SK-N-SH treated with all-trans-retinoic acid at 6 μM for 48 hours (cell line): ENCODE measurements around the gene LHFPL6.

Experiments used
- ARNTL ChIP-seq: fragments of 450-650 bp; formaldehyde crosslinking; IDR thresholded peaks from 2 replicates; pipeline ENCODE4 v1.5.0; 2020; ENCODE audit warnings: low read depth, mild to moderate bottlenecking, moderate library complexity, borderline replicate concordance
- ISL1 ChIP-seq: fragments of 250-450 bp; sonication (Bioruptor Pico); IDR thresholded peaks from 2 replicates; pipeline ENCODE4 v2.1.2; 2022; ENCODE audit warnings: mild to moderate bottlenecking, moderate library complexity
- OSR1 ChIP-seq: fragments of 250-450 bp; sonication (Bioruptor Pico); IDR thresholded peaks from 2 replicates; pipeline ENCODE4 v1.8.0; 2022; ENCODE audit warnings: moderate library complexity, mild to moderate bottlenecking, inconsistent platforms
- ZFP3 ChIP-seq: fragments of 250-450 bp; sonication (Bioruptor Pico); IDR thresholded peaks from 2 replicates; pipeline ENCODE4 v1.5.0; 2020; ENCODE audit warnings: mild to moderate bottlenecking, moderate library complexity

DNA sequence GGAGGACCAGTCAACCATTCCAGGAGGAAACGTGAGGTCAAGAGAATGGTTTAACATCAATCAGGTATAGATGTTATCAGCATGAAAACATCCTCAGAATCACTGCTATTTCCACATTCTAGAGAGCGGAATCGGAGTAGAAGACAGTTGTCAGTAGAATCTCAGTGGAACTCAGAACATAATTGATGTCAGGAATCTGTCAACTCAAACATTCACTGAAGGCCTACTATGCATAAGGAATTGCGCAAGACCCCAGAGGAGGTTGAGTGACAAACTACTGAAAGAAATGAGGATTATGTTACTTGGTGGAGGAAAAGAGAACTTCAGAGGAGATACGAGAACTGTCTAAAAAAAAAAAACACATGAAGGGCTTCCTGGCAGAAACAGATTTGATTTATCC, 97.8 kb downstream of the LHFPL6 start:
- no peak for TF ChIP-seq OSR1 (CRISPR knock-in tag)
- TF ChIP-seq ARNTL (CRISPR knock-in tag), result no peak
- no peak for TF ChIP-seq ZFP3 (CRISPR knock-in tag)
- TF ChIP-seq ISL1 (CRISPR knock-in tag), result no peak
